H1 (cell line): ENCODE measurements around the gene GPSM1. TPM values are rescaled to one million over a fixed set of nuclear protein-coding genes. Genes with fewer than 3 reads are reported as not detected.

Experiments
- CTCF ChIA-PET: fragments of 300-600 bp; sonication (Branson Sonifier 250); formaldehyde crosslinking; loops from one replicate; lab custom pipeline; 2021; ENCODE audit not compliant: partially characterized antibody; lab: Charles Lee
- POLR2A ChIA-PET: fragments of 300-600 bp; sonication (Branson Sonifier 250); formaldehyde crosslinking; loops from one replicate; lab custom pipeline; 2021; ENCODE audit warnings: inconsistent platforms; ENCODE audit not compliant: partially characterized antibody; lab: Charles Lee
- DNase-seq, 2 experiments: peaks; one replicate each; pipeline versions ENCODE4 v3.0.0 to v3.0.0-alpha.2; 2010 to 2022; ENCODE audit warnings: low spot score in 2 of 2, low read depth in 1 of 2, mixed read lengths in 1 of 2
- FAIRE-seq: peaks from 2 replicates; lab custom pipeline; 2011; peaks lifted over from hg19 to GRCh38; lab: Jason Lieb, UNC
- H2AFZ ChIP-seq: 2 replicates; pipeline ENCODE4 v1.8.1; 2012; ENCODE audit warnings: low read length, inconsistent platforms
- H2AK5ac ChIP-seq: 2 replicates; pipeline ENCODE4 v1.6.1; 2013; ENCODE audit warnings: low read depth, low read length
- H2BK120ac ChIP-seq: replicated peaks from 2 replicates; pipeline ENCODE3; 2013; ENCODE audit warnings: low read depth, low read length, inconsistent platforms
- H2BK12ac ChIP-seq: 2 replicates; pipeline ENCODE4 v1.6.1; 2013; ENCODE audit warnings: low read depth, low read length
- H2BK15ac ChIP-seq: 2 replicates; pipeline ENCODE4 v1.6.1; 2013; ENCODE audit warnings: low read length
- H2BK20ac ChIP-seq: 2 replicates; pipeline ENCODE4 v1.6.1; 2013; ENCODE audit warnings: low read length
- H2BK5ac ChIP-seq: 2 replicates; pipeline ENCODE4 v1.6.1; 2013; ENCODE audit warnings: low read depth, low read length
- H3K14ac ChIP-seq: 2 replicates; pipeline ENCODE4 v1.6.1; 2013; ENCODE audit warnings: inconsistent platforms; ENCODE audit not compliant: insufficient read length
- H3K18ac ChIP-seq: 2 replicates; pipeline ENCODE4 v1.6.1; 2013; ENCODE audit warnings: low read length; ENCODE audit errors: extremely low read depth
- H3K23ac ChIP-seq: 2 replicates; pipeline ENCODE4 v1.6.1; 2013; ENCODE audit warnings: inconsistent platforms; ENCODE audit not compliant: insufficient read length
- H3K23me2 ChIP-seq: 2 replicates; pipeline ENCODE4 v1.6.1; 2013; ENCODE audit warnings: low read depth, low read length
- H3K27ac ChIP-seq: 2 replicates; pipeline ENCODE4 v1.6.1; 2011; ENCODE audit warnings: low read depth, low read length, inconsistent platforms
- H3K27me3 ChIP-seq, 4 experiments: replicated peaks in 1 of 4; 1 replicate in 1 of 4; 2 replicates in 3 of 4; pipeline versions ENCODE4 v1.6.1 to v1.8.1; 2011 to 2013; ENCODE audit warnings: low read length in 3 of 4, mild to moderate bottlenecking in 3 of 4, inconsistent platforms in 2 of 4, mixed read lengths in 2 of 4, moderate library complexity in 1 of 4; ENCODE audit not compliant: control insufficient read depth in 3 of 4, insufficient read depth in 3 of 4; ENCODE audit errors: extremely low read depth in 1 of 4
- H3K36me3 ChIP-seq, 4 experiments: 2 replicates each; pipeline versions ENCODE4 v1.6.1 to v1.8.1; 2011 to 2013; ENCODE audit warnings: mild to moderate bottlenecking in 4 of 4, low read length in 3 of 4, moderate library complexity in 2 of 4, control low read depth in 1 of 4, inconsistent platforms in 1 of 4; ENCODE audit not compliant: insufficient read depth in 4 of 4, control insufficient read depth in 2 of 4
- H3K4ac ChIP-seq: replicated peaks from 2 replicates; pipeline ENCODE3; 2013; ENCODE audit warnings: low read length, low read depth, mixed read lengths, inconsistent platforms; ENCODE audit not compliant: insufficient read length
- H3K4me1 ChIP-seq, 4 experiments: replicated peaks in 1 of 4; 1 replicate in 1 of 4; 2 replicates in 3 of 4; pipeline versions ENCODE4 v1.6.1 to v1.8.1; 2011 to 2013; ENCODE audit warnings: low read length in 3 of 4, inconsistent platforms in 2 of 4, mixed read lengths in 1 of 4; ENCODE audit not compliant: insufficient read depth in 4 of 4, control insufficient read depth in 3 of 4
- H3K4me2 ChIP-seq, 2 experiments: 2 replicates each; pipeline versions ENCODE4 v1.6.1 to v1.8.1; 2011 to 2013; ENCODE audit warnings: low read depth in 2 of 2, low read length in 2 of 2, control low read depth in 1 of 2, inconsistent platforms in 1 of 2, mild to moderate bottlenecking in 1 of 2; ENCODE audit not compliant: insufficient read depth in 1 of 2
- H3K4me3 ChIP-seq, 4 experiments: fragments of 200-600, 300-600 bp in 1 of 4; sonication (generic), shearing (Covaris generic), sonication (Bioruptor Twin) in 1 of 4; 2 replicates each; pipeline versions ENCODE4 v1.5.1 to v1.8.1; 2011 to 2016; ENCODE audit warnings: low read length in 4 of 4, low read depth in 3 of 4, control low read depth in 2 of 4, inconsistent platforms in 2 of 4, mild to moderate bottlenecking in 2 of 4, mixed read lengths in 1 of 4, moderate library complexity in 1 of 4; ENCODE audit not compliant: insufficient read depth in 2 of 4; ENCODE audit errors: extremely low read depth in 1 of 4
- H3K56ac ChIP-seq: replicated peaks from 2 replicates; pipeline ENCODE3; 2013; ENCODE audit warnings: low read depth, mild to moderate bottlenecking, mixed read lengths, low read length, inconsistent platforms; ENCODE audit not compliant: insufficient read length
- H3K79me1 ChIP-seq: 2 replicates; pipeline ENCODE4 v1.6.1; 2013; ENCODE audit warnings: low read depth, low read length, control low read depth
- H3K79me2 ChIP-seq, 2 experiments: 2 replicates each; pipeline versions ENCODE4 v1.6.1 to v1.8.1; 2012 to 2013; ENCODE audit warnings: low read length in 2 of 2, mild to moderate bottlenecking in 2 of 2, inconsistent platforms in 1 of 2; ENCODE audit not compliant: insufficient read depth in 2 of 2, control insufficient read depth in 1 of 2
- H3K9ac ChIP-seq, 4 experiments: replicated peaks in 1 of 4; 1 replicate in 1 of 4; 2 replicates in 3 of 4; pipeline versions ENCODE4 v1.6.1 to v1.8.1; 2011 to 2013; ENCODE audit warnings: low read depth in 3 of 4, low read length in 3 of 4, control low read depth in 2 of 4, mild to moderate bottlenecking in 2 of 4, moderate library complexity in 2 of 4, inconsistent platforms in 1 of 4; ENCODE audit errors: extremely low read depth in 1 of 4
- H3K9me3 ChIP-seq, 2 experiments: 2 replicates each; pipeline versions ENCODE4 v1.6.1 to v1.8.1; 2012 to 2013; ENCODE audit warnings: mild to moderate bottlenecking in 2 of 2, moderate library complexity in 2 of 2, control low read depth in 1 of 2, inconsistent platforms in 1 of 2, low read depth in 1 of 2, low read length in 1 of 2, mixed read lengths in 1 of 2; ENCODE audit not compliant: insufficient read depth in 2 of 2
- H4K20me1 ChIP-seq, 2 experiments: replicated peaks in 1 of 2; 2 replicates each; pipeline versions ENCODE3 to v1.8.1; 2011 to 2013; ENCODE audit warnings: inconsistent platforms in 2 of 2, low read length in 2 of 2, mild to moderate bottlenecking in 1 of 2; ENCODE audit not compliant: insufficient read depth in 2 of 2, control insufficient read depth in 1 of 2
- H4K5ac ChIP-seq: 2 replicates; pipeline ENCODE4 v1.6.1; 2013; ENCODE audit warnings: low read length, low read depth, mixed read lengths, inconsistent platforms; ENCODE audit not compliant: insufficient read length
- H4K8ac ChIP-seq: 2 replicates; pipeline ENCODE4 v1.8.0; 2013; ENCODE audit warnings: mild to moderate bottlenecking, moderate library complexity, low read length, inconsistent platforms; ENCODE audit not compliant: insufficient read depth; ENCODE audit errors: extremely low read depth
- H4K91ac ChIP-seq: replicated peaks from 2 replicates; pipeline ENCODE3; 2013; ENCODE audit warnings: low read length, mixed read lengths, inconsistent platforms; ENCODE audit not compliant: insufficient read length
- FOSL1 ChIP-seq: IDR thresholded peaks from 2 replicates; pipeline ENCODE4 v1.6.1; 2011; ENCODE audit warnings: mild to moderate bottlenecking, low read depth, low read length, moderate library complexity; ENCODE audit not compliant: insufficient read depth
- SP4 ChIP-seq: IDR thresholded peaks from 2 replicates; pipeline ENCODE4 v1.6.1; 2012; ENCODE audit warnings: low read length, inconsistent platforms
- WGBS, 2 experiments: shearing (Covaris generic) in 1 of 2; methylation state at CpG; one replicate each; pipeline versions ENCODE4 v1.1.6 to v1.1.7; 2013 to 2015; ENCODE audit warnings: low lambda C conversion rate in 2 of 2, mixed read lengths in 2 of 2, inconsistent platforms in 1 of 2, low coverage in 1 of 2, missing lambda C conversion rate in 1 of 2; ENCODE audit not compliant: insufficient replicate concordance in 2 of 2, insufficient coverage in 1 of 2, insufficient read length in 1 of 2; ENCODE audit errors: extremely low coverage in 1 of 2, missing lambda C conversion rate in 1 of 2; 5-methylcytosine and 5-hydroxymethylcytosine counted together
- polyA plus RNA-seq, 7 experiments: library from polyadenylated mRNA; depleted of rRNA in 3 of 7; stranded (reverse) in 5 of 7; unstranded in 2 of 7; fragments of >200 nt in 5 of 7; fragments of 200-250 nt in 2 of 7; gene quantifications; 1 replicate in 5 of 7; 2 replicates in 1 of 7; 4 replicates in 1 of 7; pipeline versions ENCODE4 v1.2.1 to v1.2.3, GENCODE V29; 2011 to 2013; ENCODE audit warnings: missing spikeins in 2 of 7, mixed read lengths in 2 of 7
- total RNA-seq: library from RNA; stranded (reverse); fragmentation: NEBNext Ultra II Directional; extraction: Animal tissue kit (Norgen Biotek cat#: 25700); gene quantifications from 2 replicates; pipeline ENCODE4 v1.2.1, GENCODE V29; 2021

Gene GPSM1
- total and polyA plus RNA-seq, 2 of the 8 experiments (the other 6 are each of a cell fraction or from before 2014, with no cell fraction given), result 12.8 to 18.0 TPM

DNA sequence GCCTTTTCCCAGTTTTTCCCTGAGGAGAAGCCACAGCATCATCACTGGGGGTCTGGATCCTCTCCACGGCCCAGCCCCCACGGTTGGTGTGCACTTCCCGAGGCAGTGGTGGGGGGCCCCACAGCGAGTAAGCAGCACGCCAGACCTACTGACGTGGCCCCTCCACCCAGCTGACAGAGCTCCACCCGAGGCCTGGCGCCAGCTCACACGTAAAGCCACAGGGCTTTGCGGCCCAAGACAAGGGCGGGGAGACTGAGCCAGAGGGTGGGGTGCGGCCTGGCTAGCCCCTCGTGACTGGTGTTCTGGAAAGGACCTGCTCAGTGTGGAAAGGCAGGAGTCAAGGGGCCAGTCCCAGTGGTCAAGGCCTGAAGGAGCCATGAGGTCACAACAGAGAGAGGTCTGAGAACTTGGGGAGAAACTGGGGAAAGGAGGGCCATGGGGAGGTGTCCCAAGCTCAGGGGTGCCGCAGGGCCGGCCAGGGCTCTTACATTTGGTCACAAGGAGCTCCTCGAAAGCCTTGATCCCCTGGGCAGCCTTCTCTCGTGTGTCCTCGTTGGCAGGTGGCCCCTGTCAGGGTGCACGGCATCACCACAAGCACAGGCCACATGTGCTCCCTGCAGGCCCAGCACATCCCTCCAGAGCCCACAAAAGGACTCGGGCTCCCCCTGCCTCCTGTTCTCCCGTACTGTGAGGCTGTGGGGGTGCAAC, 67.1 kb downstream of the GPSM1 start:
- H2BK20ac ChIP-seq, result no peak overlapping the region
- TF ChIP-seq FOSL1, result no peak
- no peak for TF ChIP-seq SP4
- TF ChIP-seq, all 59 proteins: peak for 0
- Histone ChIP-seq H3K79me1 (peaks cover 10% of the 10 kb centered on the region; the same call in 1 of the 2 replicates), H2BK5ac (no peak overlapping the region), H2AFZ (no peak overlapping the region), H3K27ac (no peak overlapping the region), H3K18ac (no peak overlapping the region), H3K23me2 (peaks cover 6% of the 10 kb centered on the region; the same call in 1 of the 2 replicates), H3K27me3 (no peaks in the 10 kb centered on the region), H3K23ac (no peak overlapping the region), H4K8ac (0 out of 2 replicates have a peak overlapping the region, but pooled peaks have one; percentile 14), H4K91ac (no peak overlapping the region), H3K14ac (no peak overlapping the region), H3K4me1 (peaks cover 0 to 10% (median 7%) of the 10 kb centered on the region in 4 experiments; a peak in 5 of 7 replicates), H2AK5ac (no peak overlapping the region), H3K4me3 (no peak overlapping the region), H3K9me3 (no peaks in the 10 kb centered on the region), H3K36me3 (peaks cover 39 to 72% (median 62%) of the 10 kb centered on the region in 4 experiments), H4K20me1 (peaks cover 6 to 14% of the 10 kb centered on the region in 2 experiments), H2BK120ac (no peak overlapping the region), H2BK12ac (no peak overlapping the region), H3K9ac (no peak overlapping the region), H3K4me2 (no peak overlapping the region), H3K79me2 (peaks cover 0 to 22% of the 10 kb centered on the region in 2 experiments; a peak in 2 of 4 replicates), H3K4ac (no peak overlapping the region), H3K56ac (no peak overlapping the region), H4K5ac (no peak overlapping the region), H2BK15ac (no peak overlapping the region)
- POLR2A ChIA-PET, result interaction anchor here (1.1 to 14.6 kb wide), 8 partner anchors 3 to 63 kb away, joined by 4 to 139 read pairs (median 8); partner anchors contain the start of genes ENTR1, PMPCA and SNAPC4
- DNase-seq (no peak), FAIRE-seq (no peak)
- WGBS, 2 experiments, result 93% methylated on average over 19 of the region's 21 CpGs; no CpG with 5 or more reads in 1 of the 2 experiments
- CTCF ChIA-PET, result interaction anchor here (0.6 to 1.2 kb wide), 3 partner anchors 15 to 305 kb away, joined by 3 to 4 read pairs (median 3); no protein-coding TSS in a partner anchor
